Measurements from ENCODE around the gene BRF1.

The BRF1 gene

GRCh38 chr14:105257464-105257863 is 43.3 kb downstream of the BRF1 start:
- DNase-seq, result no peak

- no peak for DNase-seq
Observed at GRCh38 chr14:105256292-105256960, 44.4 kb downstream of the BRF1 start.

- no peak for DNase-seq
Observed at GRCh38 chr14:105255021-105255507, 45.7 kb downstream of the BRF1 start.

GRCh38 chr14:105253329-105253682 is 47.5 kb downstream of the BRF1 start:
- DNase-seq, result no peak

- no peak for DNase-seq
Observed at GRCh38 chr14:105252552-105253328, 48.1 kb downstream of the BRF1 start.

- DNase-seq, result no peak
Observed at GRCh38 chr14:105251920-105252319, 48.9 kb downstream of the BRF1 start.

- no peak for DNase-seq
Observed at GRCh38 chr14:105250986-105251385, 49.8 kb downstream of the BRF1 start.

GRCh38 chr14:105250008-105250366 is 50.8 kb downstream of the BRF1 start:
- DNase-seq, result no peak

- DNase-seq, result peak in 1 of 3 experiments; percentile 55
Observed at GRCh38 chr14:105249182-105250007, 51.4 kb downstream of the BRF1 start.

- DNase-seq, result peak; percentile 89 to 90 (median 90)
Observed at GRCh38 chr14:105248368-105249181, 52.2 kb downstream of the BRF1 start, which contains the start of gene BTBD6. TSS of gene BTBD6 (plus strand) at chr14:105248533. CDS start at chr14:105248712, 179 bp downstream.

- peak in 1 of 3 experiments; percentile 40 for DNase-seq
Observed at GRCh38 chr14:105247715-105248367, 53.0 kb downstream of the BRF1 start.

GRCh38 chr14:105247026-105247425 is 53.8 kb downstream of the BRF1 start:
- no peak for DNase-seq

GRCh38 chr14:105244334-105244733 is 56.5 kb downstream of the BRF1 start:
- DNase-seq, result no peak

- DNase-seq, result no peak
Observed at GRCh38 chr14:105241641-105242040, 59.2 kb downstream of the BRF1 start.

GRCh38 chr14:105240811-105241576 is 59.8 kb downstream of the BRF1 start:
- DNase-seq, result no peak

- DNase-seq, result no peak
Observed at GRCh38 chr14:105229099-105229655, 71.6 kb downstream of the BRF1 start.

GRCh38 chr14:105228562-105228961 is 72.2 kb downstream of the BRF1 start:
- DNase-seq, result no peak

GRCh38 chr14:105227346-105227745 is 73.5 kb downstream of the BRF1 start:
- DNase-seq, result no peak

- no peak for DNase-seq
Observed at GRCh38 chr14:105226198-105226597, 74.6 kb downstream of the BRF1 start.

- DNase-seq, result no peak
Observed at GRCh38 chr14:105224845-105225570, 75.8 kb downstream of the BRF1 start.

All from NCI-H1417 (cell line).